ENCODE data around the gene NFAM1. TPM values are rescaled to one million over a fixed set of nuclear protein-coding genes. Genes with fewer than 3 reads are reported as not detected.

NFAM1 gene
- total and polyA plus RNA-seq, 2 of the 13 experiments (the other 11 are each of a cell fraction or from before 2014, with no cell fraction given), result 0.03 TPM; not detected in 1

DNA sequence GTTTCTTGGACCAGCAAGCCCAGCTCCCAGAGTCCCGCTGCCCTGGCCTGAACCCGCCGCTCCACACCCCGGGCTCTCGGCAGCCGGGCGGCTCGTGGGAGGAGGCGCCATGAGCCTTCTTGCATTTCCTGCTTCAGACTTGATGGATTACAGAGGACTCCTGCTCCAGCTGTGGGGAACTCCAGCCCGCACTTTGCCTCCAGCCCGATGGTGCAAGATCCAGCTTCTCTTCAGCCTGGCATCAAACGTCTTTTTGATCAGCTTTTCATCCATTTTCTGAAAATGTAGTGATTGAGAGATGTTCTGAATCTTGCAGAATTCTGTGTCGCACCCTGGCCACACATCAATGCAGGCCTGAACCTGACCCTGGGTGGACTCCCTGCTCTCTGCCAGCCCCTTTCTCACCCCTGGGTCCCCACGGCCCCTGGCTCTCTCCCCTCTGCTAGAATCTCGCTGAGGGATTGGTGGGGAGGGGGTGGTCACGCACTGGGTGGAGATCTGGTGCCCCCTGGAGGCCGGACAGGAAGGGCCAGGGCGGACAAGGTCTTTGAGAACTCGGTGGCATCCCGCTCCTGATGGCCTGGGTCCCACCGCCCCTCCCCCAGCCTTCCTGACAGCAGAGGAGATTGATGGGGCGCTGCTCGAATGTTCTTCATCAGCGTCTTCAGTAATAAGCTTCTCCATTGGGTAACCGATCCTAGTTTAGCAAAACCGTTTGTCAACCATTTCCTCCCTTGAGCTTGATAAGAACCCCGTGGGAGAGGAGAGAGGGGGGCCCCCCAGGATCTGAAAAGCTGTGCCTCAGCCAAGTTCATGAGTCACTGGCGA lies 12.1 kb upstream of the NFAM1 start:
- intact Hi-C loops (cut with micrococcal nuclease; ENCODE audit: unreplicated experiment) (no loop called here), in situ Hi-C loops (cut with HindIII; ENCODE audit: extremely low pct_ligation_motif_present, low pct_unique_long_range_greater_than_20kb) (loop anchor here (5.0 to 25.0 kb wide), 2 partner anchors 277 to 482 kb away; partner anchors contain the start of genes SEPTIN3 and SMIM45)
- H3K9me3 ChIP-seq (ENCODE audit: low read length), result no peaks in the 10 kb centered on the region
- peaks cover 2 to 37% of the 10 kb centered on the region in 2 experiments; a peak in 4 of 5 replicates for H3K27me3 ChIP-seq (ENCODE audit: control insufficient read depth in 1 of 2, insufficient read depth in 2 of 2, low read length in 2 of 2)
- no TSS peak for BruUV-seq (replicated peaks)
- CTCF ChIA-PET (ENCODE audit: low intra/inter-chr PET ratio, low total read pairs), result interaction anchor here (1.2 to 1.4 kb wide), 2 partner anchors 276 to 327 kb away, joined by 4 to 5 read pairs; no protein-coding TSS in a partner anchor
- H3K9ac ChIP-seq (ENCODE audit: insufficient read depth, low read depth, low read length), result no peak overlapping the region
- DNase-seq (ENCODE audit: low spot score) (peak; percentile 34), ATAC-seq (peak; percentile 81), FAIRE-seq (no peak)
- WGBS (ENCODE audit: low lambda C conversion rate), result 0% methylated on average over 10 of the region's 28 CpGs
- H3K4me1 ChIP-seq (ENCODE audit: insufficient read depth, low read length), result peaks cover 20% of the 10 kb centered on the region
- peak overlapping the region; percentile 93 for H2AFZ ChIP-seq (ENCODE audit: low read length)
- no peak overlapping the region for H3K27ac ChIP-seq (ENCODE audit: extremely low read length, insufficient read depth, low read length)
- H3K36me3 ChIP-seq (replicated peaks in 1 of 2; ENCODE audit: control insufficient read depth in 1 of 2, insufficient read depth in 2 of 2, low read length in 2 of 2), result no peaks in the 10 kb centered on the region
- no peaks in the 10 kb centered on the region for H4K20me1 ChIP-seq (ENCODE audit: insufficient read depth, low read length)
- H3K4me2 ChIP-seq (ENCODE audit: low read depth, low read length), result peak overlapping the region; percentile 78
- peak overlapping the region in 1 of 3 experiments; percentile 57; a peak in 1 of 6 replicates for H3K4me3 ChIP-seq (replicated peaks in 1 of 3; ENCODE audit: insufficient read depth in 1 of 3, low read depth in 2 of 3, low read length in 3 of 3)
- POLR2A ChIA-PET, result no interaction called here
- no peaks in the 10 kb centered on the region for H3K79me2 ChIP-seq (ENCODE audit: insufficient read depth, low read length)
- TF ChIP-seq GTF2F1 (IDR thresholded peaks at IDR 0.05; ENCODE audit: low read length), result no peak
- TF ChIP-seq EEA1 (CRISPR knock-in tag; IDR thresholded peaks at IDR 0.05; ENCODE audit: borderline replicate concordance), result no peak
- TF ChIP-seq, protein P1, sequence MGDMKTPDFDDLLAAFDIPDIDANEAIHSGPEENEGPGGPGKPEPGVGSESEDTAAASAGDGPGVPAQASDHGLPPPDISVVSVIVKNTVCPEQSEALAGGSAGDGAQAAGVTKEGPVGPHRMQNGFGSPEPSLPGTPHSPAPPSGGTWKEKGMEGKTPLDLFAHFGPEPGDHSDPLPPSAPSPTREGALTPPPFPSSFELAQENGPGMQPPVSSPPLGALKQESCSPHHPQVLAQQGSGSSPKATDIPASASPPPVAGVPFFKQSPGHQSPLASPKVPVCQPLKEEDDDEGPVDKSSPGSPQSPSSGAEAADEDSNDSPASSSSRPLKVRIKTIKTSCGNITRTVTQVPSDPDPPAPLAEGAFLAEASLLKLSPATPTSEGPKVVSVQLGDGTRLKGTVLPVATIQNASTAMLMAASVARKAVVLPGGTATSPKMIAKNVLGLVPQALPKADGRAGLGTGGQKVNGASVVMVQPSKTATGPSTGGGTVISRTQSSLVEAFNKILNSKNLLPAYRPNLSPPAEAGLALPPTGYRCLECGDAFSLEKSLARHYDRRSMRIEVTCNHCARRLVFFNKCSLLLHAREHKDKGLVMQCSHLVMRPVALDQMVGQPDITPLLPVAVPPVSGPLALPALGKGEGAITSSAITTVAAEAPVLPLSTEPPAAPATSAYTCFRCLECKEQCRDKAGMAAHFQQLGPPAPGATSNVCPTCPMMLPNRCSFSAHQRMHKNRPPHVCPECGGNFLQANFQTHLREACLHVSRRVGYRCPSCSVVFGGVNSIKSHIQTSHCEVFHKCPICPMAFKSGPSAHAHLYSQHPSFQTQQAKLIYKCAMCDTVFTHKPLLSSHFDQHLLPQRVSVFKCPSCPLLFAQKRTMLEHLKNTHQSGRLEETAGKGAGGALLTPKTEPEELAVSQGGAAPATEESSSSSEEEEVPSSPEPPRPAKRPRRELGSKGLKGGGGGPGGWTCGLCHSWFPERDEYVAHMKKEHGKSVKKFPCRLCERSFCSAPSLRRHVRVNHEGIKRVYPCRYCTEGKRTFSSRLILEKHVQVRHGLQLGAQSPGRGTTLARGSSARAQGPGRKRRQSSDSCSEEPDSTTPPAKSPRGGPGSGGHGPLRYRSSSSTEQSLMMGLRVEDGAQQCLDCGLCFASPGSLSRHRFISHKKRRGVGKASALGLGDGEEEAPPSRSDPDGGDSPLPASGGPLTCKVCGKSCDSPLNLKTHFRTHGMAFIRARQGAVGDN (CRISPR knock-in tag; IDR thresholded peaks at IDR 0.05), result peak; percentile 47; the same call in 1 of the 2 replicates
- no peak for TF ChIP-seq ZNF335 (CRISPR knock-in tag; IDR thresholded peaks at IDR 0.05)
- TF ChIP-seq TEAD3 (CRISPR knock-in tag; optimal IDR thresholded peaks at IDR 0.05; ENCODE audit: borderline replicate concordance), result no peak
- no peak for TF ChIP-seq TCF12 (IDR thresholded peaks at IDR 0.05)
- no peak for TF ChIP-seq TCF12 (CRISPR knock-in tag; IDR thresholded peaks at IDR 0.05)
- TF ChIP-seq PRPF4 (IDR thresholded peaks at IDR 0.05; ENCODE audit: low read depth, low read length, poor library complexity, severe bottlenecking), result no peak
- TF ChIP-seq, protein P2, sequence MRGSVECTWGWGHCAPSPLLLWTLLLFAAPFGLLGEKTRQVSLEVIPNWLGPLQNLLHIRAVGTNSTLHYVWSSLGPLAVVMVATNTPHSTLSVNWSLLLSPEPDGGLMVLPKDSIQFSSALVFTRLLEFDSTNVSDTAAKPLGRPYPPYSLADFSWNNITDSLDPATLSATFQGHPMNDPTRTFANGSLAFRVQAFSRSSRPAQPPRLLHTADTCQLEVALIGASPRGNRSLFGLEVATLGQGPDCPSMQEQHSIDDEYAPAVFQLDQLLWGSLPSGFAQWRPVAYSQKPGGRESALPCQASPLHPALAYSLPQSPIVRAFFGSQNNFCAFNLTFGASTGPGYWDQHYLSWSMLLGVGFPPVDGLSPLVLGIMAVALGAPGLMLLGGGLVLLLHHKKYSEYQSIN (CRISPR knock-in tag; IDR thresholded peaks at IDR 0.05; ENCODE audit: borderline replicate concordance), result no peak
- TF ChIP-seq, protein P3, sequence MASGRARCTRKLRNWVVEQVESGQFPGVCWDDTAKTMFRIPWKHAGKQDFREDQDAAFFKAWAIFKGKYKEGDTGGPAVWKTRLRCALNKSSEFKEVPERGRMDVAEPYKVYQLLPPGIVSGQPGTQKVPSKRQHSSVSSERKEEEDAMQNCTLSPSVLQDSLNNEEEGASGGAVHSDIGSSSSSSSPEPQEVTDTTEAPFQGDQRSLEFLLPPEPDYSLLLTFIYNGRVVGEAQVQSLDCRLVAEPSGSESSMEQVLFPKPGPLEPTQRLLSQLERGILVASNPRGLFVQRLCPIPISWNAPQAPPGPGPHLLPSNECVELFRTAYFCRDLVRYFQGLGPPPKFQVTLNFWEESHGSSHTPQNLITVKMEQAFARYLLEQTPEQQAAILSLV (CRISPR knock-in tag; IDR thresholded peaks at IDR 0.05; ENCODE audit: borderline replicate concordance), result no peak
- TF ChIP-seq MED1 (CRISPR knock-in tag; IDR thresholded peaks at IDR 0.05), result 0 out of 2 replicates have a peak, but pooled peaks have one; percentile 23
- TF ChIP-seq ZNF282 (IDR thresholded peaks at IDR 0.05; ENCODE audit: partially characterized antibody), result no peak
- TF ChIP-seq ZNF20 (CRISPR knock-in tag; IDR thresholded peaks at IDR 0.05), result no peak
- TF ChIP-seq TCF7 (IDR thresholded peaks at IDR 0.05; ENCODE audit: low read depth), result no peak
- TF ChIP-seq, protein P4, sequence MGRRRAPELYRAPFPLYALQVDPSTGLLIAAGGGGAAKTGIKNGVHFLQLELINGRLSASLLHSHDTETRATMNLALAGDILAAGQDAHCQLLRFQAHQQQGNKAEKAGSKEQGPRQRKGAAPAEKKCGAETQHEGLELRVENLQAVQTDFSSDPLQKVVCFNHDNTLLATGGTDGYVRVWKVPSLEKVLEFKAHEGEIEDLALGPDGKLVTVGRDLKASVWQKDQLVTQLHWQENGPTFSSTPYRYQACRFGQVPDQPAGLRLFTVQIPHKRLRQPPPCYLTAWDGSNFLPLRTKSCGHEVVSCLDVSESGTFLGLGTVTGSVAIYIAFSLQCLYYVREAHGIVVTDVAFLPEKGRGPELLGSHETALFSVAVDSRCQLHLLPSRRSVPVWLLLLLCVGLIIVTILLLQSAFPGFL (CRISPR knock-in tag; IDR thresholded peaks at IDR 0.05), result no peak
- TF ChIP-seq CAMTA2 (CRISPR knock-in tag; IDR thresholded peaks at IDR 0.05; ENCODE audit: borderline replicate concordance), result no peak
- no peak for TF ChIP-seq ZSCAN25 (CRISPR knock-in tag; IDR thresholded peaks at IDR 0.05)
